Smooth muscle cell (in vitro differentiated cells): Measurements from ENCODE around the gene SPEM1. TPM values are rescaled to one million over a fixed set of nuclear protein-coding genes. Genes with fewer than 3 reads are reported as not detected.

ENCODE experiments used
- DNase-seq: peaks from one replicate; lab custom pipeline; 2025; ENCODE audit not compliant: unreplicated experiment; lab: John Stamatoyannopoulos, UW
- H2AFZ ChIP-seq: fragments of 200-600 bp; sonication (generic); 2 replicates; pipeline ENCODE4 v1.6.0; 2016; ENCODE audit warnings: antibody characterized with exemption, low read depth, mild to moderate bottlenecking
- H3F3A ChIP-seq: fragments of 200-600 bp; sonication (generic); 2 replicates; pipeline ENCODE4 v1.6.0; 2017; ENCODE audit warnings: antibody characterized with exemption, low read depth
- H3K27ac ChIP-seq: fragments of 200-600 bp; sonication (generic); 2 replicates; pipeline ENCODE4 v1.5.1; 2016; ENCODE audit warnings: low read depth, mild to moderate bottlenecking
- H3K27me3 ChIP-seq: fragments of 200-600 bp; sonication (generic); 2 replicates; pipeline ENCODE4 v1.6.1; 2016; ENCODE audit warnings: low read depth, mild to moderate bottlenecking
- H3K36me3 ChIP-seq: fragments of 200-600 bp; sonication (generic); 2 replicates; pipeline ENCODE4 v1.5.1; 2016; ENCODE audit warnings: low read depth
- H3K4me1 ChIP-seq: fragments of 200-600 bp; sonication (generic); 2 replicates; pipeline ENCODE4 v1.5.1; 2016; ENCODE audit warnings: low read depth
- H3K4me2 ChIP-seq: fragments of 200-600 bp; sonication (generic); 2 replicates; pipeline ENCODE4 v1.6.0; 2016; ENCODE audit warnings: mild to moderate bottlenecking
- H3K4me3 ChIP-seq: fragments of 200-600 bp; sonication (generic); 2 replicates; pipeline ENCODE4 v1.5.1; 2016; ENCODE audit warnings: mild to moderate bottlenecking
- H3K79me2 ChIP-seq: fragments of 200-600 bp; sonication (generic); 2 replicates; pipeline ENCODE4 v1.6.0; 2016; ENCODE audit warnings: low read depth, mild to moderate bottlenecking
- H3K9ac ChIP-seq: fragments of 200-600 bp; sonication (generic); 2 replicates; pipeline ENCODE4 v1.6.0; 2016; ENCODE audit warnings: low read depth
- H3K9me3 ChIP-seq: fragments of 200-600 bp; sonication (generic); replicated peaks from 2 replicates; pipeline ENCODE4 v1.5.1; 2016; ENCODE audit warnings: low read depth
- H4K20me1 ChIP-seq: fragments of 200-600 bp; sonication (generic); 2 replicates; pipeline ENCODE4 v1.6.0; 2016; ENCODE audit warnings: low read depth
- WGBS: methylation state at CpG from one replicate; pipeline ENCODE4 v1.1.7; 2016; ENCODE audit warnings: low lambda C conversion rate; 5-methylcytosine and 5-hydroxymethylcytosine counted together
- polyA plus RNA-seq: library from polyadenylated mRNA; unstranded; fragments of >200 nt; fragmentation: Nextera tagmentation; extraction: Ambion mirVana; gene quantifications from 2 replicates; pipeline ENCODE4 v1.2.1, GENCODE V29; 2016
- total RNA-seq: library from RNA; depleted of rRNA; stranded (reverse); fragments of >200 nt; gene quantifications from 2 replicates; pipeline ENCODE4 v1.2.3, GENCODE V29; 2014
- TF ChIP-seq, protein P1 (sequence below): fragments of 200-600 bp; sonication (generic); IDR thresholded peaks from 2 replicates; pipeline ENCODE4 v1.5.1; 2017; ENCODE audit warnings: borderline replicate concordance, mild to moderate bottlenecking, antibody characterized with exemption; ENCODE audit not compliant: insufficient read depth, poor library complexity, severe bottlenecking

SPEM1 gene
- total and polyA plus RNA-seq, 2 experiments from 2014 or later: not detected

DNA sequence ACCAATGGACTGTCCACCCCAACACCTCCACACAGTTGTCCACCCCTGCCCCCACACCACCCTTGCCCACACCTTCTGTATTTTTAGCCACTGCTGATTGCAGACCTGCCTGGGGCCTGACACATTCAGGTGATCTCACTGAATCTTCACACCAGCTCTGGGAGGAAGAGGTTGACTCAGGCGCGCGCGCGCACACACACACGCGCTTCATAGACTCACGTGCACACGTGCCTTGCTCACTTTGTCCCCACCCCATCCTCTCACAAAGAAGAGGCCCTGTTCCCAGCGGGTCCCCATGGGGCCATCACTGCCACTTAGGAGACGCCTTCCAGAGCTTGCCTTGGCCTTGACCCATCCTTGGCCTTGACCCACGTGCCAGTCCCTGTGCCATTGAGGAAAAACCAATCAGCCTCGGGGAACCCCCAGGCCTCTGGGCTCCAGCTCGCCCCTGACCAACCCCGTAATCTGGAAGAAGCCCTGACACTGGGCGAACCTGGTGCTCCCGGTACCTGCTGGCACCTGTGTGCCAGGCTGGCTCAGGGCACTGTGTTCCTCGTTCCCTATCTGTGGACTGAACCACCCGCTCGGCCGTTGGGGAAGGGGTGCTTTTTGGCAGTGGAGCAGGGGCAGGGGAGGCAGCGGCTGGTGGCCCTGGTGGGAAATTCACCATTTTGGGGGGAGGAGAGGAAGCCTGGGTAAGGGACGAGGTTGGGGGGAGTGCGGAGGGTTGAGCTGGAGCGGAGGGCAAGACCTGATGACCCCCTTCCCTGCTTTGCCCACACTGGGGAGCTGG is 9.3 kb upstream of the SPEM1 start:
- no peak overlapping the region for H3K9ac ChIP-seq
- no peak overlapping the region for H2AFZ ChIP-seq
- H3K4me1 ChIP-seq: peaks cover 3% of the 10 kb centered on the region
- no peaks in the 10 kb centered on the region for H3K36me3 ChIP-seq
- no peak overlapping the region for H3K27ac ChIP-seq
- no peaks in the 10 kb centered on the region for H3K27me3 ChIP-seq
- H3K79me2 ChIP-seq: no peaks in the 10 kb centered on the region
- H3K4me2 ChIP-seq: no peak overlapping the region
- DNase-seq: no peak
- 95% methylated on average over 25 of the region's 25 CpGs for WGBS
- no peaks in the 10 kb centered on the region for H3K9me3 ChIP-seq
- TF ChIP-seq, protein P1, sequence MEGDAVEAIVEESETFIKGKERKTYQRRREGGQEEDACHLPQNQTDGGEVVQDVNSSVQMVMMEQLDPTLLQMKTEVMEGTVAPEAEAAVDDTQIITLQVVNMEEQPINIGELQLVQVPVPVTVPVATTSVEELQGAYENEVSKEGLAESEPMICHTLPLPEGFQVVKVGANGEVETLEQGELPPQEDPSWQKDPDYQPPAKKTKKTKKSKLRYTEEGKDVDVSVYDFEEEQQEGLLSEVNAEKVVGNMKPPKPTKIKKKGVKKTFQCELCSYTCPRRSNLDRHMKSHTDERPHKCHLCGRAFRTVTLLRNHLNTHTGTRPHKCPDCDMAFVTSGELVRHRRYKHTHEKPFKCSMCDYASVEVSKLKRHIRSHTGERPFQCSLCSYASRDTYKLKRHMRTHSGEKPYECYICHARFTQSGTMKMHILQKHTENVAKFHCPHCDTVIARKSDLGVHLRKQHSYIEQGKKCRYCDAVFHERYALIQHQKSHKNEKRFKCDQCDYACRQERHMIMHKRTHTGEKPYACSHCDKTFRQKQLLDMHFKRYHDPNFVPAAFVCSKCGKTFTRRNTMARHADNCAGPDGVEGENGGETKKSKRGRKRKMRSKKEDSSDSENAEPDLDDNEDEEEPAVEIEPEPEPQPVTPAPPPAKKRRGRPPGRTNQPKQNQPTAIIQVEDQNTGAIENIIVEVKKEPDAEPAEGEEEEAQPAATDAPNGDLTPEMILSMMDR: no peak
- H3K4me3 ChIP-seq: no peak overlapping the region
- H4K20me1 ChIP-seq: peaks cover 21% of the 10 kb centered on the region
- H3F3A ChIP-seq: no peaks in the 10 kb centered on the region

DNA sequence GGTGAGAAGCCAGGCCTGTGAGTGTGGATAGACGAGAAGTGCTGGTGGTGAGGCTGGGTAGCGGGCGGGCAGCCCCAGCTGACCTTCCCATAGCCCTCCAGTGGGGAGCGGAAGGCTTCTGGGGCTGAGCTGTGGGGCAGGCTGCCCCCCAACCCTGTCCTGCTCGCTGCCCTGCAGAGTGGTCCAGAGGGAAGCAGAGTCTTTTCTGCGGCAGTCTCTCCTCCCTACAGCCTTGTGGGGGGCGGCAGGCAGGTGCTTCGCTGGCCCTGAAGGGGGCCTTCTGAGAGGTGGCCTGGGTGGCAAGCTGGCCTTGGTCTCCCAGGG is 8.7 kb upstream of the SPEM1 start:
- Histone ChIP-seq H4K20me1 (peaks cover 16% of the 10 kb centered on the region), H3K27ac (no peak overlapping the region), H3K4me1 (no peaks in the 10 kb centered on the region), H3K9me3 (no peaks in the 10 kb centered on the region), H3K79me2 (no peaks in the 10 kb centered on the region), H3K27me3 (no peaks in the 10 kb centered on the region), H3K36me3 (no peaks in the 10 kb centered on the region), H3K4me3 (no peak overlapping the region), H3K9ac (no peak overlapping the region), H3K4me2 (no peak overlapping the region), H3F3A (no peaks in the 10 kb centered on the region), H2AFZ (no peak overlapping the region)
- DNase-seq: no peak
- TF ChIP-seq, protein P1: no peak
- WGBS: 94% methylated on average over 8 of the region's 8 CpGs

DNA sequence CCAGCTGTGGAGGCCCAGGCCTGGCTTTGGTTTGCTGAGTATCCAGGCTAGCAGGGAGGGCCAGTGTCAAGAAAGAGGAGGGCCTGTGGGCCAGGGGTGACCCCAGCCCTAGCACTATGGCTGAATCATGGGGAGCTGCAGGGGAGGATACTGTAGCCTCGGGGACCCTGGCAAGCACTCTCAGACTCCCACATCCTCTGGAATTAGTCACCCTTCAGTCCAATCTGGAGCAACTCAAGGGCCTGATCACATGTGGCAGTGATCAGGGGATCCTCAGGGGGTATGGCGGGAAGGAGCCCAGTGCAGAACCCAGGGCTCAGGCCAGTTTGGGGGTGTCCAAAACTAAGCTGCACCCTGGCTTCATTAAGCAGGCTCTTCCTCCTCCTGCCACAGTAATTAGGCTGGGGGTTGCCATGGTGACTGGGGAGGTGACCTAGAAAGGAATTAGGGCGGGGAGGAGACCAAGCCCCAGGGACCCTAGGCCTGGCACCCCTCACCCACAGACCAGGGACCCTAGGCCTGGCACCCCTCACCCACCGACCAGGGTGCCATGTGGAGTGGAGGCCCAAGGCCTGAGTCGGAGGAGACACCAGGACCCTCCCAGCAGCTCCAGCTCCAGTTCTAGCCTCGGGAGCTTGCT is 6.7 kb upstream of the SPEM1 start:
- Histone ChIP-seq H3K27me3 (no peaks in the 10 kb centered on the region), H3K79me2 (no peaks in the 10 kb centered on the region), H3K27ac (no peak overlapping the region), H3K9ac (no peak overlapping the region), H3K4me3 (no peak overlapping the region), H2AFZ (no peak overlapping the region), H4K20me1 (peaks cover 7% of the 10 kb centered on the region), H3F3A (no peaks in the 10 kb centered on the region), H3K9me3 (no peaks in the 10 kb centered on the region), H3K4me1 (no peaks in the 10 kb centered on the region), H3K36me3 (no peaks in the 10 kb centered on the region), H3K4me2 (no peak overlapping the region)
- TF ChIP-seq, protein P1: no peak
- DNase-seq: no peak
- 87% methylated on average over 6 of the region's 6 CpGs for WGBS
